ENCODE data around the gene HEMGN. TPM values are rescaled to one million over a fixed set of nuclear protein-coding genes. Genes with fewer than 3 reads are reported as not detected.

HEMGN gene
- total and polyA plus RNA-seq, 10 of the 15 experiments (the other 5 are each of a cell fraction or from before 2014, with no cell fraction given) = 0.03 to 0.28 (median 0.09) TPM; not detected in 4

- H3K9me3 ChIP-seq (replicated peaks; ENCODE audit: control insufficient read depth, insufficient read depth, low read length) = no peaks in the 10 kb centered on the region
- H3K9ac ChIP-seq (ENCODE audit: control insufficient read depth, insufficient read depth, low read length) = no peak overlapping the region
- H3K36me3 ChIP-seq (ENCODE audit: control insufficient read depth in 2 of 2, insufficient read depth in 2 of 2, low read length in 1 of 2) = peaks cover 0 to 2% of the 10 kb centered on the region in 2 experiments; a peak in 2 of 4 replicates
- ChIA-PET POLR2A (interaction anchor here (1.3 kb wide), 1 partner anchor 196 kb away, joined by 3 read pairs; no protein-coding TSS in a partner anchor), CTCF (interaction anchor here (0.6 to 6.9 kb wide), 28 partner anchors 9 to 857 kb away, joined by 3 to 95 read pairs (median 4); partner anchors contain the start of gene TRMO), SMC1A (ENCODE audit: uncharacterized antibody, unreplicated experiment) (interaction anchor here (0.8 to 3.8 kb wide), 10 partner anchors 9 to 1044 kb away, joined by 3 to 32 read pairs (median 4); no protein-coding TSS in a partner anchor), RAD21 (ENCODE audit: unreplicated experiment) (interaction anchor here (1.1 to 2.7 kb wide), 2 partner anchors 188 to 195 kb away, joined by 3 to 11 read pairs; no protein-coding TSS in a partner anchor)
- no peak for ATAC-seq
- no peak overlapping the region for H3K27ac ChIP-seq (ENCODE audit: control insufficient read depth, insufficient read depth)
- H3K27me3 ChIP-seq (replicated peaks in 1 of 2; ENCODE audit: control insufficient read depth in 2 of 2, insufficient read depth in 2 of 2, low read length in 1 of 2) = no peaks in the 10 kb centered on the region
- no peak for FAIRE-seq
- H2AFZ ChIP-seq (ENCODE audit: control insufficient read depth, low read depth, low read length) = no peak overlapping the region
- peaks cover under 1% of the 10 kb centered on the region; the same call in 1 of the 2 replicates for H3K4me1 ChIP-seq (ENCODE audit: control insufficient read depth, insufficient read depth, low read length)
- intact Hi-C loops (cut with micrococcal nuclease; ENCODE audit: unreplicated experiment) = no loop called here
- H3K4me3 ChIP-seq = no peak overlapping the region
- no peaks in the 10 kb centered on the region for H3K79me2 ChIP-seq (ENCODE audit: control insufficient read depth, insufficient read depth, low read length)
- in situ Hi-C loops (cut with MboI) = loop anchor here (5.0 kb wide), 1 partner anchor 193 kb away; no protein-coding TSS in a partner anchor
- H4K20me1 ChIP-seq (ENCODE audit: control insufficient read depth, insufficient read depth) = no peaks in the 10 kb centered on the region
- WGBS (ENCODE audit: insufficient coverage, insufficient replicate concordance, low lambda C conversion rate, missing lambda C conversion rate) = 81% methylated on average over 9 of the region's 9 CpGs
- DNase-seq (ENCODE audit: low read depth, low spot score) = no peak
- H3K4me2 ChIP-seq (ENCODE audit: control insufficient read depth, insufficient read depth) = no peak overlapping the region
- BruUV-seq (replicated peaks) = no TSS peak
- TF ChIP-seq RUNX3 (IDR thresholded peaks at IDR 0.05; ENCODE audit: low read length) (no peak), SRF (IDR thresholded peaks at IDR 0.05; ENCODE audit: low read depth in 2 of 2, low read length in 2 of 2) (no peak), NR2C1 (IDR thresholded peaks at IDR 0.05) (no peak), WRNIP1 (IDR thresholded peaks at IDR 0.05; ENCODE audit: borderline replicate concordance, low read depth, low read length) (no peak), MTA3 (IDR thresholded peaks at IDR 0.05; ENCODE audit: borderline replicate concordance, low read length) (no peak)
- TF ChIP-seq, protein P1, sequence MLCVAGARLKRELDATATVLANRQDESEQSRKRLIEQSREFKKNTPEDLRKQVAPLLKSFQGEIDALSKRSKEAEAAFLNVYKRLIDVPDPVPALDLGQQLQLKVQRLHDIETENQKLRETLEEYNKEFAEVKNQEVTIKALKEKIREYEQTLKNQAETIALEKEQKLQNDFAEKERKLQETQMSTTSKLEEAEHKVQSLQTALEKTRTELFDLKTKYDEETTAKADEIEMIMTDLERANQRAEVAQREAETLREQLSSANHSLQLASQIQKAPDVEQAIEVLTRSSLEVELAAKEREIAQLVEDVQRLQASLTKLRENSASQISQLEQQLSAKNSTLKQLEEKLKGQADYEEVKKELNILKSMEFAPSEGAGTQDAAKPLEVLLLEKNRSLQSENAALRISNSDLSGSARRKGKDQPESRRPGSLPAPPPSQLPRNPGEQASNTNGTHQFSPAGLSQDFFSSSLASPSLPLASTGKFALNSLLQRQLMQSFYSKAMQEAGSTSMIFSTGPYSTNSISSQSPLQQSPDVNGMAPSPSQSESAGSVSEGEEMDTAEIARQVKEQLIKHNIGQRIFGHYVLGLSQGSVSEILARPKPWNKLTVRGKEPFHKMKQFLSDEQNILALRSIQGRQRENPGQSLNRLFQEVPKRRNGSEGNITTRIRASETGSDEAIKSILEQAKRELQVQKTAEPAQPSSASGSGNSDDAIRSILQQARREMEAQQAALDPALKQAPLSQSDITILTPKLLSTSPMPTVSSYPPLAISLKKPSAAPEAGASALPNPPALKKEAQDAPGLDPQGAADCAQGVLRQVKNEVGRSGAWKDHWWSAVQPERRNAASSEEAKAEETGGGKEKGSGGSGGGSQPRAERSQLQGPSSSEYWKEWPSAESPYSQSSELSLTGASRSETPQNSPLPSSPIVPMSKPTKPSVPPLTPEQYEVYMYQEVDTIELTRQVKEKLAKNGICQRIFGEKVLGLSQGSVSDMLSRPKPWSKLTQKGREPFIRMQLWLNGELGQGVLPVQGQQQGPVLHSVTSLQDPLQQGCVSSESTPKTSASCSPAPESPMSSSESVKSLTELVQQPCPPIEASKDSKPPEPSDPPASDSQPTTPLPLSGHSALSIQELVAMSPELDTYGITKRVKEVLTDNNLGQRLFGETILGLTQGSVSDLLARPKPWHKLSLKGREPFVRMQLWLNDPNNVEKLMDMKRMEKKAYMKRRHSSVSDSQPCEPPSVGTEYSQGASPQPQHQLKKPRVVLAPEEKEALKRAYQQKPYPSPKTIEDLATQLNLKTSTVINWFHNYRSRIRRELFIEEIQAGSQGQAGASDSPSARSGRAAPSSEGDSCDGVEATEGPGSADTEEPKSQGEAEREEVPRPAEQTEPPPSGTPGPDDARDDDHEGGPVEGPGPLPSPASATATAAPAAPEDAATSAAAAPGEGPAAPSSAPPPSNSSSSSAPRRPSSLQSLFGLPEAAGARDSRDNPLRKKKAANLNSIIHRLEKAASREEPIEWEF (IDR thresholded peaks at IDR 0.05; ENCODE audit: insufficient replicate concordance, low read depth, low read length) = no peak
- TF ChIP-seq, protein P2, sequence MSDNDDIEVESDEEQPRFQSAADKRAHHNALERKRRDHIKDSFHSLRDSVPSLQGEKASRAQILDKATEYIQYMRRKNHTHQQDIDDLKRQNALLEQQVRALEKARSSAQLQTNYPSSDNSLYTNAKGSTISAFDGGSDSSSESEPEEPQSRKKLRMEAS (IDR thresholded peaks at IDR 0.05; ENCODE audit: low read depth, low read length) = no peak
Observed at GRCh38 chr9:97900103-97900737, 37.8 kb downstream of the HEMGN start.

All from GM12878 (cell line).